ENCODE measurements around the gene ZNF845.
"Not testable (repeated sequence)": the region's sequence is repeated elsewhere in the genome, so short reads cannot be mapped to it uniquely, and the experiment has no call there.

Gene ZNF845

DNA sequence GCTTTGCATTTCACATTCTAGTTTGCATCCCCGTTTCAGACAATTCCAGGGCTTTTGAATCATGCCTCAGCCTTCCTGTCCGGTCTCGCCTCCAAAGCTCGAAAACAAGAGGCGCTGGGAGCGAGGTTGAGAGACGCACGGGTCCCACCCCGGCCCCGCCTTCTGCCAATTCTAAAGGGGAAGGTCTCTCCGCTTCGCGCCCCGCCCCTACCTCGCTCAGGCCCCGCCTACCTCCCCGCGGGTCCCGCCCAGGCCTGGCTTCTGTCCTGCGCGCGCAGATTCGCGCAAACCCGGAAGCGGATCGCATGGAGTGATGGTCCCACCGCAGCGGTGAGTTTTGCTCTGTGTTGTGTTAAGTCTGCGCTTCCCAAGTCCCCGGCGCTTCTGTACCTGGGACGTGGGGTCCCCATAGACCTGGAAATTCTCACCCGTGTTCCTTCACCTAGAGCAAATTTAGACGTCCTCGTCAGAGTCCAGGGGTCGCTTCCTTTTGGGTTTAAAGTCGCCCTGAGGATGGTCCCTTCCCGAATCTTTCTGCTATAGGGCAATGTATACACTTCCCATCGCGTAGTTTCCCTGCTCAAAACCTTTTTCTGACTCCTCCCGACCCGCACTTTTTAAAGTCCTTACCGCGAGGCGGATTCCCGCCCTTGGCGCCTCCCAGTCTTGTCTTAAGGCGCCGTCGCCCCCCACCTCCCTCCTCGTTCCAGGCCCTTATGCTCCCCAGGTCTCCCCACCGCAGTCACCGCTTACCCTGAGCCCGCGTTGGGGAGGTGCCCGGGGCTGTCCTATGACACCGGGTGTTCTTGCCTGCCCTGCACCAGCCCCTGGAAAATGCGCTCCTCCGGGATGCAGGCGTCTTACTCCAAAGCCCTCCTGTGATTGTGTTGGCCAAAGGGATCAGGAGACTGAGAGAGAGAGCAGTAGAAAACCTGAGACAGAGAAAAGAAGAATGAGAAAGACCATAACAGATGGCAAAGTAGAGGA is at the start of gene ZNF845:
Gene ZNF845, plus strand, starts transcription at position 287 of the 987 bp plus-strand sequence. CDS start 7,559 bp downstream, outside the sequence.
- in situ Hi-C loops (cut with HindIII; ENCODE audit: low sequenced_read_pairs), result no loop called here

DNA sequence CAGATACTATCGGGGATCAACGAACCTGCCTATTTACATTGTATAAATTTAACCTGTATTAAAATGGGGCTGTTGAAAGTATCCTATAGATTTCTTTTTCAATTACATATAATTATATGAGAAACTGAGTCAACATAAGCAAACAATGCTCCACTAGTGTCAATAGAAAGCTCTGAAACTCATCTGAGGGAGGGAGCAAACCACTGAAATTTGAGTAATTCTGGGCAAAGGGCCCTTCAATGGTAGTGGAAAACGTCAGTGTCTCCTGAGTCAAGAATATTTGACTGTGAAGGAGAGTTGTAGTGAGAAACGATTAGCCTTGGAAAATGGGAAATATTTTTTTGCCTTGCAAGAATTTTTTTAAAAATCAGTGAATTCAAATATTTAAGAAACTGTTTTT is 48.5 kb upstream of the ZNF845 start:
- in situ Hi-C loops (cut with HindIII; ENCODE audit: low sequenced_read_pairs), result no loop called here

DNA sequence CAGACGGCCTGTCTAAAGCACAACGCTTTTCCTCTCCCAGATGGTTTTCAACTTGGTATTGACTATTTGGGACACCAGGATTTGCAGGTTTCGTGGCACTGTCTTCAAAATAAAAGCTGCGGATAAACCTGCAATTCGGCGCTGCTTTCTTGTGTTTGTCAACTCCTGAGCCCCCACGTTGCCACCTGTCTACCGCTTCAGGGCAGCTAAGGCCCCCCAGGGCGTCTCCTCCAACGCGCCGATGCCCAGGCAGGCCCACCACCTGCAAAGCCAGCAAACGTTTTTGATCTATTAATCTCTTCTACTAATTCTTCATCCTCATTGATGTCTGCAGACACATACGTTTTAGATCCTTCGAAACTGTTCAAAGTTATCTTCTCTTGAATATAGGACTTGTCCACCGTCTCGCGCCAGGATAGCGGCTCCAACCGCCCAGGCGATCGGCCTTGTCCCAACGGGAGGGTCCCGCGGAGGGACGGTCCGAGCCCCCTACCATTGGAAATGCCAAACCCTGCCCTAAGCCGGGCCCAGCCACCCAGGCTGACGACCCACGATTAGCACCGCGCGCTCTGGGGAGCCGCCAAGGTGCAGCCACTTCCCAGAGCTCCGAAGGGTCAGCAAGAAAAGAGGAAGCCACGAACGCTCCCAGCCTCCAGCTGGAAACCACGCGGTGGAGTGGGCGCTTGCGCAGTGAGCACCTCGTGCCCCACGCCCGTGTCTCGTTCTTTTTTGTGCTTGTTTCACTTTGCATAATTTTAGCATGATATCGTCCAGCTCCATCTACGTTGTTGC is 42.6 kb upstream of the ZNF845 start:
- in situ Hi-C loops (cut with HindIII; ENCODE audit: low sequenced_read_pairs), result no loop called here

DNA sequence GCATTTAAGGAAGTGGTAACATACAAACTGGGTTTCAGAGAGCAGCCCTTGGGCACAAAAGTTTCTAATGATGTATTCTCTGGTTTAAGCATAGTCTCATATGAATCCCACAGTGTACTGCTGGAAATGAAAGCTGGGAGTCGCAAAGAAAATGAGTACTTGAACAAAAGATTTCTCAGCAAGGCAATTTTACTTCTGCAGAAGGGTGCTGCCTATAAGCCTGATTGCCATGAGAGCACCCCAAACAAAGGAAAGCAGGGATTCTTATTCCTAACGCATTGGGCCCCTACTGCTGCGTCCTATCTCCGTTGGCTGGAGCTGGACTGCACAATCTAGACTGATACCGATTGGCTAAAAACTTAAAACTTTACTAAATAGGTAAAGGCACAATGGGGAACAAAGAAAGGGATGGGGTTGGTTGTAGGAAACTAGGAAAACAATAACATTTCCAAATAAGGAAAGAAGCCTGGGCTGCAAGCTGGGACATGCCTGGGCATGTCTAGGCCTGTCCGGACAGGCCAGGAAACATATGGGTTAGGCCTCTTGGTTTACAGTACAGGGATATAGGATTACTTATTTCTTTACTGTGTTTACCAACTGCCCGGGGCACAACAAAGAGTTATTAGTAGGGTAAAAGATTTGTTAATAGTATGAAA is 38.6 kb upstream of the ZNF845 start:
- in situ Hi-C loops (cut with HindIII; ENCODE audit: low sequenced_read_pairs), result no loop called here

DNA sequence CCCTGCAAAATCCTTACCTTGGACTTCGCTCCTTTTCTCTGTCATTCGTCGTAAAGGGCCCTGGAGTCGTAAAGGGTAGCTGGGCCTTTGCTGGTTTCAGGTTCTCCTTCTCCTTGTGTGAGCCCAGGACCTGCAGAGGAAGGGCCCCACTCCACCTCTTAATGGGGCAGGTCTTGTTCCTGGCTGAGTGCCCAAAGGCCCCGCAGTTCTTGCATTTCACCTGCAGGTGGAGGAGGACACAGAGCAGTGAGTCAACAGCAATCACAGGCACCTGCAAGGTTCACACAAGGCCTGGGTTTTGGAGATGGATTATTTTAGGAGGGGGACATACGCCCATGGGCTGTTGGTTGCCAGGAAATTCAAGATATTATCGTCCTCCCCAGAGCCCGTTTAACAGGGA is 32.2 kb upstream of the ZNF845 start:
- in situ Hi-C loops (cut with HindIII; ENCODE audit: low sequenced_read_pairs), result not testable (repeated sequence)

DNA sequence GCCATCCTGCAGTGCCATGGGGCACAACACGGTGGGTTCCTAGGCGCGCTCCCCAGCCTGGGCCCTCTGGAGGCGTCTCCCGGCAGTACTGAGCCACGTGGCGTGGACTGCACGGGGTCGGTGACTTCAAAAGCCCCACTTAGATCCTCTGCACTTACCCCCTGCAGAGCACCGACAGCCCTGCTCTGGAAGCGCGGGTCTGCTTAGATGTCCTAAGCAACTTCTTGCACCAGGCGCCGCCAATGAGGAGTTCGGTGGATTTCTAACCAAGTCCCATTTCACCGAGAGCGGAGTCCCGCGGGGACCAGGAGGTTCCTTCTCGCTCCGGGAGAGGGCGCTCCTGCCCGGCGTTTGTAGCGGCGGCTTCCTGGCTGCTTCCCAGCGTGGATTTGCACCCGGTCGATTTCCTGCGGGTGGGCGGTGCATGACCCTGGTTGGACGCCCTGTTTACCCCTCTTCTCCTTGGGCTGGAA is 25.2 kb upstream of the ZNF845 start:
- in situ Hi-C loops (cut with HindIII; ENCODE audit: low sequenced_read_pairs), result no loop called here

DNA sequence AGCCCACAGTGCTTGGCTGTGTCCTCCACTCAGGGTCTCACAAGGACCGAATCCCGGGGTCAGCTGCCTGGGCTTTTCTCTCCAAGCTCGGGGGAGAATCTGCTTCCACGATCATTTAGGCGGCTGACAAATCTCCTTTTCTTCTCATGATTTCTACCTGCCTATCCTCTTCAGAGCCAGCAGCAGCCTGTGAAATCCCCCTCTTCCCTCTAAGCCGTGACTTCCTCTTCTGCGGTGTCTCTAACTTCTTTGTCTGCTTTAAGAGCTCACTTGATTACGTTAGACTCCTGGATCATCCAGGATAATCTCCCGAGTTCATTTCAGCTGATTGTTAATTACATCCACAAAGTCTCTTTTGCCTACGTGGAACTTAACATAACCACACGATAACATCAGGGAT is 22.5 kb upstream of the ZNF845 start:
- in situ Hi-C loops (cut with HindIII; ENCODE audit: low sequenced_read_pairs), result no loop called here

DNA sequence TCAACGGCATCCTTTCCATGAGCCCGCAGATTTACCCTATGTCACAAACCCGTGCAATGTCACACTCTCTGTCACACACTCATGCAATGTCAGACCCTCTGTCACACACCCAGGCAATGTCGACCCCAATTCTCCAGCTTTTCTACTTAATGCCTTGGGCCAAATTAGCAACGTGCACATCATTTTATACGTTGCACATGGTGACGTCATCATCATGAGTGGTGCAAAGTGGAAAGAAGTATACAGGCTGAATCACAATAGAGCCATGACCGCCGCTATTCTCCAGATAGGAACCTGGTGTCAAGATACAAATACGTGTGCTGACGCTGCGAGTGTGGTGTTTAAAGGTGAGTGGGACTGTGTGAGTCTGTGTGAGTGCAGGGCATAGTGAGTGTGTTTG is 21.7 kb upstream of the ZNF845 start:
- in situ Hi-C loops (cut with HindIII; ENCODE audit: low sequenced_read_pairs), result no loop called here

DNA sequence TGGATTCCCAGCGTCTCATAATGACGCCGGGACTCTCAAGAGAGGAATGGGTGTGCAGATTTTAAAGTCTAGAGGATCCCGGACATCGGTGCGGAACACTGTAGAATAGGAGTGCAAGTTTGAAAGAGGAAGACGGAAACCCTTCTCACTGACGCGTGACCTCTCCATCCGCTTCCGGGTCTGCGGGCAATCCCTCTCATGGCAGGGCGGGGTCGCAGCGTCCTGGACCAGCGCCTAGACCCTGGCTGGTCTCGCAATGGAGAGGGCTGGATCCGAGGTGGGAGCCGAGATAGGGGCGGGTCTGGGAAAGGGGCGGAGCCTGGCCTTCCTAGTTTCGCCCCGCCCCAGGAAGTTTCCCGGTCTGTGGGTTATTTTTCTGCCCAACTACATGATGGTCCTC is 4.6 kb upstream of the ZNF845 start:
- in situ Hi-C loops (cut with HindIII; ENCODE audit: low sequenced_read_pairs), result no loop called here

DNA sequence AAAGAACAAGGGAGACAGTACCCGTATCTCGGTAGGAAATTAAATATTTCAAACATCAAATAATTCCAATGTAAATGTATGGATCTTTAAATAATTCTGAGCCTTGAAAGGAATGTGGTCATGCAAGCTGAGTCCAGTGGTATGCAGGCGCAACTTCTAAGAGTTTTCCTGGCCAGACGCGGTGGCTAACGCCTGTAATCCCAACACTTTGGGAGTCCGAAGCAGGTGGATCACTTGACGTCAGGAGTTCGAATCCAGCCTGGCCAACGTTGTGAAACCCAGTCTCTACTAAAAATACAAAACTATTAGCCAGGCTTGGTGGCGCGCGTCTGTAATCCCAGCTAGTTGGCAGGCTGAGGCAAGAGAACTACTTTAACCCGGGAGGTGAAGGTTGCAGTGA is 1.1 kb upstream of the ZNF845 start:
- in situ Hi-C loops (cut with HindIII; ENCODE audit: low sequenced_read_pairs), result no loop called here

DNA sequence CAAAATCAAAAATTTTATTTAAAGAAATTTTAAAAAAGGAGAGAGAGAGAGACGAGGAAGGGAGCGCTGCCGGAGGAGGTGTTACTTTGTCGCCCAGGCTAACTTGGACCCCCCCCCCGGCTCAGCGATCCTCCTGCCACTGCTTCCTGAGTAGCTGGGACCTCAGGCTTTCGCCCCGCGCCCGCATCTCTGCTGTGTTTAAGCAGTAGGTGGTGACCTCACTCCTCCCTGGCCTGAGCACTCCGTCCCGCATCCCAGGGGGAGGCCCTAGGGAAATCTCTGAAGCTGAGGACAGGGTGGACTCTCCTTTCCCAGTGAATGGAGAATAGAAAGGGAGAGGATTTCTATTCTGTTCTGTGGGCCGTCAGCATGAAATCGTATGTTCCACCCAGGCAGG is 485 bp upstream of the ZNF845 start:
- in situ Hi-C loops (cut with HindIII; ENCODE audit: low sequenced_read_pairs), result no loop called here

DNA sequence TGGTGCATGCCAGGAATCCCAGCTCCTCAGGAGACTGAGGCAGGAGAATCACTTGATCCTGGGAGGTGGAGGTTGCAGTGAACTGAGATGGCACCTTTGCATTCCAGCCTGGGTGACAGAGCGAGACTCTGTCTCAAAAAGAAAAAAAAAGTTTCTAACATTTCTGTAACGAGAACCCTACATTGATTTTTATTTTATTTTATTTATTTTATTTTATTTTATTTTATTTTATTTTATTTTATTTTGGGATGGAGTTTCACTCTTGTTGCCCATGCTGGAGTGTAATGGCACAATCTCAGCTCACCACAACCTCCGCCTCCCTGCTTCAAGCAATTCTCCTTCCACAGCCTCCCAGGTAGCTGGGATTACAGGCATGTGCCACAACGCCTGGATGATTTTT is 10.9 kb downstream of the ZNF845 start:
- in situ Hi-C loops (cut with HindIII; ENCODE audit: low sequenced_read_pairs), result not testable (repeated sequence)

DNA sequence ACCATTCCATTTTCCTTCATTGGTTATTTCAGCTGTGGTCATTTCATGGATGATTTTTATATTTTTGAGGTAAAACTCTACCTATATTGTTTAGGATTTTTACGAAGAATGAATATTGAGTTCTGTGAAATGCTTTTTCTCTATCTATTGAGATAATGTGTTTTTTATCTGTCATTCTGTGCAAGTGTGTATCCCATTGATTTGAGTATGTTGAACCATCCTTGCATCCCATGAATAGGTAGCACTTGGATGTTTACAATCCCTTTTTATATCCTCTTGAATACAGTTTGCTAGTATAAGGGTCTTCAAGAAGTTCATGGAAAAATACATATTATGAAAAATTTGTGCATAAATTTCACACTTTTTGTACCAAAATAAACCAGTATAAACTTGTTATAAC is 22.2 kb downstream of the ZNF845 start:
- in situ Hi-C loops (cut with HindIII; ENCODE audit: low sequenced_read_pairs), result no loop called here

DNA sequence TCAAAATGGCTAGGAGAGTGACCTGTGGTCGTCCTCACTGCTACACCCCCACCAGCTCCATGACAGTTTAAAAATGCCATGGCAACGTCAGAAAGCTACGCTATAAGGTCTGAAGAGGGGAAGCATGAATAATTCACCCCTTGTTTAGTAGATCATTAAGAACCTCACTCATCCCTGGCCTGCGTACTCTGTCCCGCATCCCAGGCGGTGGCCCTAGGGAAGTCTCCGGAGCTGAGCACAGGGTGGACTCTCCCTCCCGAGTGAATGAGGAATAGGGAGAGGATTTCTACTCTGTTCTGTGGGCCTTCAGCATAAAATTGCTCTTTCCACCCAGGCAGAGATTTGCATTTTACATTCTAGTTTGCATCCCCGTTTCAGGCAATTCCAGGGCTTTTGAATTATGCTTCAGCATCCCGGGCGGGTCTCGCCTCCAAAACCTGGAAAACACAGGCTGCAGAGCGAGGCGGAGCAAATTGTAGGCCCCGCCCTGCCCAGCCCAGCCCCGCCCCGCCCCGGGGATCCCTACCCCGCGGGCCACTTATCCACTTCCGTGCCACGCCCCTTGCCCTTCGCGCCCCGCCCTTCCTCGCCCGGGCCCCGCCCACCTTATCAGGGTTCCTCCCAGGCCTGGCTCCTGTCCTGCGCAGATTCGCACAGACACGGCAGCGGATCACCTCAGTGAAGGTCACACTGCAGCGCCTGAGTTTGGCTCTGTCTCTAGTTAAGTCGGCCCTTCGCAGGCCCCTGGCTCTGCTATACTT is 24.5 kb downstream of the ZNF845 start:
- in situ Hi-C loops (cut with HindIII; ENCODE audit: low sequenced_read_pairs), result no loop called here

DNA sequence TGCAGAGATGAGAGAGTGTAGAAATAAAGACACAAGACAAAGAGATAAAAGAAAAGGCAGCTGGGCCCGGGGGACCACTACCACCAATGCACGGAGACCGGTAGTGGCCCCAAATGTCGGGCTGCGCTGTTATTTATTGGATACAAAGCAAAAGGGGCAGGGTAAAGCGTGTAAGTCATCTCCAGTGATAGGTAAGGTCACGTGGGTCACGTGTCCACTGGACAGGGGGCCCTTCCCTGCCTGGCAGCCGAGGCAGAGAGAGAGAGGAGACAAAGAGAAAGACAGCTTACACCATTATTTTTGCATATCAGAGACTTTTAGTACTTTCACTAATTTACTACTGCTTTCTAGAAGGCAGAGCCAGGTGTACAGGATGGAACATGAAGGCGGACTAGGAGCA is 26.5 kb downstream of the ZNF845 start:
- in situ Hi-C loops (cut with HindIII; ENCODE audit: low sequenced_read_pairs), result not testable (repeated sequence)

DNA sequence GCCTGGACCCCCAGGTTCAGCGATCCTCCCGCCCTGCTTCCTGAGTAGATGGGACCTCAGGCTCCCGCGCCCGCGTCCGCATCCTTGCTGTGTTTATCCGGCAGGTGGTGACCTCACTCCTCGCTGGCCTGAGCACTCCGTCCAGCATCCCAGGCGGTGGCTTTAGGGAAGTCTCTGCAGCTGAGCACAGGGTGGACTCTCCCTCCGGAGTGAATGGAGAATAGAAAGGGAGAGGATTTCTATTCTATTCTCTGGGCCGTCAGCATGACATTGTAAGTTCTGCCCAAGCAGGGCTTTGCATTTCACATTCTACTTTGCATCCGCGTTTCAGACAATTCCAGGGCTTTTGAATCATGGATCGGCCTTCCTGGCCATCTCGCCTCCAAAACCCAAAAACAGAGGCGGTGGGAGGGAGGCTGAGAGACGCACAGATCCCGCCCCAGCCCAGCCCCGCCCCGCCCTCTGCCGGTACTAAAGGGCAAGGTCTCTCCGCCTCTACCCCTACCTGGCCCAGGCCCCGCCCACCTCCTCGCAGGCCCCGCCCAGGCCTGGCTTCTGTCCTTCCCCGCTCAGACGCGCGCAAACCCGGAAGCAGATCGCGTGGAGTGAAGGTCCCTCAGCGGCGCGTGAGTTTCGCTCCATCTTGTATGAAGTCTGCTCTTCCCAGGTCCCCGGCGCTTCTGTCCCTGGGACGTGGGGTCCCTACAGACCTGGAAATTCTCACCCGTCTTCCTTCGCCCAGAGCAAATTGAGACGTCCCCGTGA is 31.8 kb downstream of the ZNF845 start, which contains the start of gene ZNF525:
Gene ZNF525, plus strand, starts transcription at position 572 of the 765 bp plus-strand sequence. CDS start 6,577 bp downstream, outside the sequence.
- in situ Hi-C loops (cut with HindIII; ENCODE audit: low sequenced_read_pairs), result no loop called here

DNA sequence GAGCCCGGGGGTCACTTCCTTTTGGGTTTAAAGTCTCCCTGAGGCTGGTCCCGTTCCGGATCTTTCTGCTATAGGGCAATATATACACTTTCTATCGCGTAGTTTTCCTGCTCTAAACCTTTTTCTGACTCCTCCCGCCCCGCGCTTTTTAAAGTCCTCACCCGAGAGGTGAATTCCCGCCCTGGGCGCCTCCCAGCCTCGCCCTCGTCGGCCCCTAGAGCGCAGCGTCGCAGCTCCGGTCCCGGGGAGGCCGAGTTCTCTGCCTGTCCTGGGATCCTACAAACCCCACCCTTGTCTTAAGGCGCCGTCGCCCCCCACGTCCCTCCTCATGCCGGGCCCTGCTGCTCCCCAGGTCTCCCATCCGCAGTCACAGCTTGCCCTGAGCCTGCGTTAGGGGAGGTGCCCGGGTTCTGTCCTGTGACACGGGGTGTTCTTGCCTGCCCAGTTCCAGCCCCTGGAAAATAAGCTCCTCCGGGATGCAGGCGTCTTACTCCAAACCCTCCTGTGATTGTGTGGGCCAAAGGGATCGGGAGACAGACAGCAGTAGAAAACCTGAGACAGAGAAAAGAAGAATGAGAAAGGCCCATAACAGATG is 32.4 kb downstream of the ZNF845 start:
- in situ Hi-C loops (cut with HindIII; ENCODE audit: low sequenced_read_pairs), result no loop called here

DNA sequence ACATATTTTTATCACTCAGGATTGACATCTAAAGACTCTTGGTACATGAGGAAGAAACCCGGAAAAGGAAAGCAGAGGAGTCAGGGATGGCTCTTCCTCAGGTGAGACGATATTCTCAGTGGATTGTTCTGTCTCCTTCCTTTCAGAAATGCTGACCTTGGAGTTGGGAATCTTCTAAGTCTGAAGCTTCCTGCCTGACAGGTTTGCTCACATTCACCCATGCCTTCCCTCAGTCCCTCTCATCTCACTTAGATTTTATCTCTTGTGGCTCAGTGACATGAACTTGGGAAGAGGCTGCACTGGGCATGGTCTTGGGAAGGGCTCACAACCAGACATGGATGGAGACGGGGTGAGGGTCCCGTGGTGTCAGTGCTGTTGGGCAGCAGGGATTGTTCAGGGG is 38.6 kb downstream of the ZNF845 start:
- in situ Hi-C loops (cut with HindIII; ENCODE audit: low sequenced_read_pairs), result no loop called here

DNA sequence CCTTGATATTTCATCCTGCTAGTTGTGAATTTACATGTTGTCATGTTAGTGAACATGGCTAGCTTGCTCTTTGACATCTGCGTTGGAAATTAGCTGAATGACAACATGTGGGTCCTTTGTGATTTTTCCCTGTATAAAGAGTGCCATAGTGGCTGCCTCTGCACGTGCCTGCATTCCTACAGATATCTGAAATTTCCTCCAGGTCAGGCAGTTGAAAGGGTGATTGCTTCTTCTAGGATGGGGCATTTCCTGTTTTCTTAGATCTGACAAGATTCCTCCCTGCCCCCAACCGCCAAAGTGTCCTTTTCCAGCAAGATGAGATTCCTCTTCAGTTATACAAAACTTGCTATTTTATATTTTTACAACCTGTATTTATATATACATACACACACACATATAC is 40.7 kb downstream of the ZNF845 start:
- in situ Hi-C loops (cut with HindIII; ENCODE audit: low sequenced_read_pairs), result no loop called here
